NCI-H2196 treated with DMSO at 0.1 percent for 48 hours (cell line): Measurements from ENCODE around the gene OS9.
"Not testable (repeated sequence)": the region's sequence is repeated elsewhere in the genome, so short reads cannot be mapped to it uniquely, and the experiment has no call there.

Experiments
- DNase-seq: peaks from one replicate; lab custom pipeline; 2025; ENCODE audit not compliant: unreplicated experiment; lab: John Stamatoyannopoulos, UW

Gene OS9, protein sequence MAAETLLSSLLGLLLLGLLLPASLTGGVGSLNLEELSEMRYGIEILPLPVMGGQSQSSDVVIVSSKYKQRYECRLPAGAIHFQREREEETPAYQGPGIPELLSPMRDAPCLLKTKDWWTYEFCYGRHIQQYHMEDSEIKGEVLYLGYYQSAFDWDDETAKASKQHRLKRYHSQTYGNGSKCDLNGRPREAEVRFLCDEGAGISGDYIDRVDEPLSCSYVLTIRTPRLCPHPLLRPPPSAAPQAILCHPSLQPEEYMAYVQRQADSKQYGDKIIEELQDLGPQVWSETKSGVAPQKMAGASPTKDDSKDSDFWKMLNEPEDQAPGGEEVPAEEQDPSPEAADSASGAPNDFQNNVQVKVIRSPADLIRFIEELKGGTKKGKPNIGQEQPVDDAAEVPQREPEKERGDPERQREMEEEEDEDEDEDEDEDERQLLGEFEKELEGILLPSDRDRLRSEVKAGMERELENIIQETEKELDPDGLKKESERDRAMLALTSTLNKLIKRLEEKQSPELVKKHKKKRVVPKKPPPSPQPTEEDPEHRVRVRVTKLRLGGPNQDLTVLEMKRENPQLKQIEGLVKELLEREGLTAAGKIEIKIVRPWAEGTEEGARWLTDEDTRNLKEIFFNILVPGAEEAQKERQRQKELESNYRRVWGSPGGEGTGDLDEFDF

DNA sequence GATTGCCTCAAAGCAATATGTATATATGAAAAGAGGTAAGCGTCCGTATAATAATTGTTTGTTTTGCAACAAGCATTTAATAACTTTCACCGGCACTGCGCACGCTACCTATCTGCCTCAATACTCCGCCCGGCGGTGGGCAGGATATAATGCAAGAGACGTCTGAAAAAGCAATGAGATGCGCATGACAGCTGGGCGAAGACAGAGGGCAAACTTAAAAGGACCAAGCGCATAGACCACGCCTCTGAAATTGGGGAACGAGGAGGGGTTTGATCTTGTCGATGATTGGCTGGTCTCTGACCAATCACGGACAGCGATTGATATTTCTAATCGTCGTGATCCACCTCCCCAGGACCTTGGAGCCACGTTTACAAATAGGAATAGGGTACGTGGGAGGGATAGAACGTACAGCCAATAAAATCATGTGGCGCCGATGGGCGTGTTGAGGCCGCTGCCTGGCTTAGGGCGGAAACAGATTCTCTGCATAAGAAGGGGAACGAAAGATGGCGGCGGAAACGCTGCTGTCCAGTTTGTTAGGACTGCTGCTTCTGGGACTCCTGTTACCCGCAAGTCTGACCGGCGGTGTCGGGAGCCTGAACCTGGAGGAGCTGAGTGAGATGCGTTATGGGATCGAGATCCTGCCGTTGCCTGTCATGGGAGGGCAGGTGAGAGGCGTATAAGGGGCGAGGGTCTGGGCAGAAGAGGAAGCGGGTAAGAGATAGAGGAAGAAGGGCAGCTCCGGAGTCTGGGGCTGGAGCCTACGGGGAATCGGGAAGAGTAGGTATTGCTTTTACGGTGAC, at the start of gene OS9:
Gene OS9 (plus strand): TSS at position 474 of the 800 bp plus-strand sequence. CDS start 30 bp downstream, at position 504.
- peak; percentile 99 for DNase-seq

DNA sequence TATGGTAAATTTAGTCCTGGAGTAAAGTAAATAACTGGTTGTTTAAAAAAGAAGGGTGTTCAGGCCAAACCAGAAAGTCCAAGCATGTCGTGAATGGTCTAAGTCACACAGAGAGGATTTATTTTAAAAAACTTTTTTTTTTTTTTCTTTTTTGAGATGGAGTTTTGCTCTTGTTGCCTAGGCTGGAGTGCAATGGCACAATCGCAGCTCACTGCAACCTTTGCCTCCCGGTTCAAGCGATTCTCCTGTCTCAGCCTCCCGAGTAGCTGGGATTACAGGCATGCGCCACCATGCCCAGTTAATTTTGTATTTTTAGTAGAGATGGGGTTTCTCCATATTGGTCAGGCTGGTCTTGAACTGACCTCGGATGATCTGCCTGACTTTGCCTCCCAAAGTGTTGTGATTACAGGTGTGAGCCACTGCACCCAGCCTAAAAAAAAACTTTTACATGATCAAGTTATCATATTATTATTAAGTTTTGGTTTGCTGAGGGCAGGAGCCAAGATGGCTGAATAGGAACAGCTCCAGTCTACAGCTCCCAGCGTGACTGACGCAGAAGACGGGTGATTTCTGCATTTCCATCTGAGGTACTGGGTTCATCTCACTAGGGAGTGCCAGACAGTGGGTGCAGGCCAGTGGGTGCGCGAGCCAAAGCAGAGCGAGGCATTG, 47.8 kb upstream of the OS9 start:
- DNase-seq, result not testable (repeated sequence)

DNA sequence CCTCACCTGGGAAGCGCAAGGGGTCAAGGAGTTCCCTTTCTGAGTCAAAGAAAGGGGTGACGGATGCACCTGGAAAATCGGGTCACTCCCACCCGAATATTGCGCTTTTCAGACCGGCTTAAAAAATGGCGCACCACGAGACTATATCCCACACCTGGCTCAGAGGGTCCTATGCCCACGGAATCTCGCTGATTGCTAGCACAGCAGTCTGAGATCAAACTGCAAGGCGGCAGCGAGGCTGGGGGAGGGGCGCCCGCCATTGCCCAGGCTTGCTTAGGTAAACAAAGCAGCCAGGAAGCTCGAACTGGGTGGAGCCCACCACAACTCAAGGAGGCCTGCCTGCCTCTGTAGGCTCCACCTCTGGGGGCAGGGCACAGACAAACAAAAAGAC, 47.3 kb upstream of the OS9 start:
- not testable (repeated sequence) for DNase-seq

DNA sequence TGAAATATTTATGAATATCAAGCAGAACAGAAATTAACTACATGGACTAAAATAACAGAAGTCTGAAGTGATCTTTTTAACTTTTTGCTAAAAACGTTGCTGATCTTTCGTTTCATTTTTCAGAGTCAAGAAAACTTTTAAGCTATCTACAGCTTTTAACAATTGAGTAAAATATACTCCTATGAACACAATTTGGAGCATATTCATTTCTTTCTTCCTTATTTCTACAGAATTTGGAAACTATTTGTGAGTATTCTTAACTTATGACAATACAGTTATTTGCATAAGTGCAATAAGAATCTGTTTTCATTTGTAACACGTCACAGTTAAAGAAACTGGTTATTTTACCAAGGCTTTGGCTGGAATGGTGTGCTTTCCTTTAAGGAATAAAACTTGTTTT, 39.9 kb upstream of the OS9 start:
- no peak for DNase-seq

DNA sequence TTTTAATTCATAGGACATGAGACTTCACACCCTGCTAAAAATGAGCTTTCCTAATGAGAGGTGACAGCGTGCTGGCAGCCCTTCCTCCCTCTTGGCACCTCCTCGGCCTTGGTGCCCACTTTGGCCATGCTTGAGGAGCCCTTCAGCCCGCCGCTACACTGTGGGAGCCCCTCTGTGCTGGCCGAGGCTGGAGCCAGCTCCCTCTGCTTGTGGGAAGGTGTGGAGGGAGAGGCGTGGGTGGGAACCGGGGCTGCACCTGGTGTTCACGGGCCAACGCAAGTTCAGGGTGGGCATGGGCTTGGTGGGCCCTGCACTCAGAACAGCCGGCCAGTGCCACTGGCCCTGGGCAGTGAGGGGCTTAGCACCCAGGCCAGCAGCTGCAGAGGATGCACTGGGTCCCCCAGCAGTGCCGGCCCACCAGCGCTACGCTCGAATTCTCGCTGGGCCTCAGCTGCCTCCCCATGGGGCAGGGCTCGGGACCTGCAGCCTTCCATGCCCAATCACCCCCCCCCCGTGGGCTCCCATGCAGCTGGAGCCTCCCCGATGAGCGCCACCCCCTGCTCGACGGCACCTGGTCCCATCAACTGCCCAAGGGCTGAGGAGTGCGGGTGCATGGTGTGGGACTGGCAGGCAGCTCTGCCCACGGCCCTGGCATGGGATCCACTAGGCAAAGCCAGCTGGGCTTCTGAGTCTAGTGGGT, 38.2 kb upstream of the OS9 start:
- DNase-seq, result no peak

DNA sequence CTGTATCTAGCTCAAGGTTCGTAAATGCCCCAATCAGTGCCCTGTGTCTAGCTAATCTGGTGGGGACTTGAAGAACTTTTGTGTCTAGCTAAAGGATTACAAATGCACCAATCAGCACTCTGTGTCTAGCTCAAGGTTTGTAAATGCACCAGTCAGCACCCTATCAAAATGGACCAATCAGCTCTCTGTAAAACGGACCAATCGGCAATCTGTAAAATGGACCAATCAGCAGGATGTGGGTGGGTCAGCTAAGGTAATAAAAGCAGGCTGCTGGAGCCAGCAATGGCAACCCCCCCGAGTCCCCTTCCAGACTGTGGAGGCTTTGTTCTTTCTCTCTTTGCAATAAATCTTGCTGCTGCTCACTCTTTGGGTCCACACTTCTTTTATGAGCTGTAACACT, 37.5 kb upstream of the OS9 start:
- DNase-seq, result not testable (repeated sequence)

DNA sequence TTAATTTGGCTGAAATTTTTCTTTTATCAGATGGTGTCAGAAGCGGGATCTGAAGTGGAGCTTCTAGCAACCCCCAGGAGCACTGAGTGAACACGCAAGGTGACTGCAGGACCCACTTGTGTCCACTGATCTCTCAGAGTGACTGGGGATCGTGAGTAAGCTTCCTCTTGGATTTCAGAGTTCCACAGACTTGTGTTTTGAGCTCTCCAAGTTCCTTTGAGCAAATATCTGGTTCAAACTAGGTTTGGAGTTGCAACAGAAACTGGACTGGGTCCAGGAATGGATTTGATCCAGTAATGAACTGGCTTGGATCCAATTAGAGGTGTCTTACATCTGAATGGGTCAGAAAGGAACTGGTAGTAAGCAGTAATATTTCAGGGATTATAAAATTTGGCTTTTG, 36.2 kb upstream of the OS9 start:
- peak; percentile 1 for DNase-seq

DNA sequence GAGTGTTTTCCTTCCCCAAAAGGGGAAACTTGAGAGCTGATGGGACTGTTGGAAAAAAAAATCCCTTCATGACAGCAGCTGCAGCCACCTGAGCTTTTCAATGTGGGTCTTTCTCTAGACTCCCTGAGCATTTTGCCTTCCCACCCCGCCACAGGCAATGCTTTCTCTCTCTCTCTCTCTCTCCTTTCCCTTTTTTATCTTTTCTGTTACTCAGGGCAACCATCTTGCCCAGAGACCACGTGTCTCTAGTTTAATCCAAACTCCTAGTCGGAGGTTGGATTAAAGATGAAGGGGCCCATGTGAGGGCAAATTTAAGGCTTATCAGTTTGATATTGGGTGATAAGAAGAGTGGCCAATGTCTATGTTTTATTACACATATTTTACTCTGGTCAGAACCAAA, 35.0 kb upstream of the OS9 start:
- DNase-seq, result no peak

DNA sequence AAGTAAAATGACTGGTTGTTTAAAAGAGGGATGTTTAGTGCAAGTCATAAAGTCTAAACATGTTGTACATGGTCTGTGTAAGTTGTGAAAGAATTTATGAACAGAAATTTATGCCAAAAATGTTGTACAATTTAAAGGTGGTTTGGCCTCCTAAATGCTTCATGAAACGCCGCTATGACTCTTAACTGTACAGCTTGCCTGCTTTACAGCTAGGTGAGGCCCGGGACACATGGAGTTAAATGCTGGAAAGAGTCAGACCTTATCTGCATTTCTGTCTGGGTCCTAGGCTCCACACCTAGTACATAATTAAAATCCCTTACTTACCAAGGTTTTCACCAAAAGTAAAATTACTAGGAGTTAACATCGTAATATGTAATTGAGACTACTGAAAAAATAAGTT, 32.6 kb upstream of the OS9 start:
- DNase-seq, result no peak

DNA sequence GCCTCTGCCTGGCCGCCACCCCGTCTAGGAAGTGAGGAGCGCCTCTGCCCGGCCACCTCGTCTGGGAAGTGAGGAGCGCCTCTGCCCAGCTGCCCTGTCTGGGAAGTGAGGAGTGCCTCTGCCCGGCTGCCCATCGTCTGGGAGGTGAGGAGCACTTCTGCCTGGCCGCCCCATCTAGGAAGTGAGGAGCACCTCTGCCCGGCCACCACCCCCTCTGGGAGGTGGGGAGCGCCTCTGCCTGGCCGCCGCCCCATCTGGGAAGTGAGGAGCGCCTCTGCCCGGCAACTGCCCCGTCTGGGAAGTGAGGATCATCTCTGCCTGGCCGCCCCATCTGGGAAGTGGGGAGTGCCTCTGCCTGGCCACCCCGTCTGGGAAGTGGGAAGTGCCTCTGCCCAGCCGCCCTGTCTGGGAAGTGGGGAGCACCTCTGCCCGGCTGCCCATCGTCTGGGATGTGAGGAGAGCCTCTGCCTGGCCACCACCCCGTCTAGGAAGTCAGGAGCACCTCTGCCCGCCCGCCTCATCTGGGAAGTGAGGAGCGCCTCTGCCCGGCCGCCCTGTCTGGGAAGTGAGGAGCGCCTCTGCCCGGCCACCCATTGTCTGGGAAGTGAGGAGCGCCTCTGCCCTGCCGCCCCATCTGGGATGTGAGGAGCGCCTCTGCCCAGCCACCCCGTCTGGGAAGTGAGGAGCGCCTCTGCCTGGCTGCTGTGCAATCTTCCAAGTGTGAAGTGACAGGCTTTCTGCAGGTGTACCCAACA, 28.7 kb upstream of the OS9 start:
- DNase-seq, result not testable (repeated sequence)

DNA sequence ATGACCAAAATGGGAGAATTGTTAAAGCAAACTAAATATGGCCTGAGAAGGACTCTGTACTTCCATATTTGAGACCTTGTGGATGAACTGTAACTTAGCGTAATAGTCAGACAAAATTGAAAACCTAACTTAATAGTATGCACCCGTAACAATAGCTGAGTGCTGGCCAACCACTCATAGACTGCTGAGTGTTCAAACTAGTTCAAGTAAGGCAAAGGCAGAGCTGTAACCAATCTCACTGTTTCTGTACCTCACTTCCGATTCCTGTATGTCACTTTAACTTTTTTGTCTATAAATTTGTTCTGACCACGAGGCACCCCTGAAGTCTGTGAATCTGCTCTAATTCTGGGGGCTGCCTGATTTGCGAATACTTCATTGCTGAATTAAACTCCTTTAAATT, 27.0 kb upstream of the OS9 start:
- no peak for DNase-seq

DNA sequence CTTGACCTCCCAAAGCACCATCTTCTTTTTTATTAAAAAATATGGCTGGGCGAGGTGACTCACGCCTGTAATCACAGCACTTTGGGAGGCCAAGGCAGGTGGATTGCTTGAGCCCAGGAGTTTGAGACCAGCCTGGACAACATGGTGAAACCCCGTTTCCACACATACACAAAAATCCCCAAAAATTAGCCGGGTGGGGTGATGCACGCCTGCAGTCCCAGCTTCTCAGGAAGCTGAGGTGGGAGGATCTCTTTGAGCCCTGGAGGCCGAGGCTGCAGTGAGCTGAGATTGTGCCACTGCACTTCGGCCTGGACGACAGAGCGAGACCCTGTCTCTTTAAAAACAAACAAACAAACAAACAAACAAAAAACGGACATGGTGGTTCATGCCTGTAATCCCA, 24.2 kb upstream of the OS9 start:
- DNase-seq, result not testable (repeated sequence)

DNA sequence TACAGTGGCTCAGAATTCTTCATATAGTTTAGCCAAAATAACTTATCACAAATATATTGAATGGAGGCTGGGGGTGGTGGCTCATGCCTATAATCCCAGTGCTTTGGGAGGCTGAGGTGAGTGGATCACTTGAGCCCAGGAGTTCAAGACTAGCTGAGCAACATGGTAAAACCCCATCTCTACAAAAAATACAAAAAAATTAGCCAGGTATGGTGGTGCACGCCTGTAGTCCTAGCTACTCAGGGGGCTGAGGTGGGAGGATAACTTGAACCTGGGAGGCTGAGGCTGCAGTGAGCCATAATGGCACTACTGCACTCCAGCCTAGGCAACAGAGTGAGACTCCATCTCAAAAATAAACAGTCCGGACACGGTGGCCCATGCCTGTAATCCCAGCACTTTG, 22.1 kb upstream of the OS9 start:
- not testable (repeated sequence) for DNase-seq

DNA sequence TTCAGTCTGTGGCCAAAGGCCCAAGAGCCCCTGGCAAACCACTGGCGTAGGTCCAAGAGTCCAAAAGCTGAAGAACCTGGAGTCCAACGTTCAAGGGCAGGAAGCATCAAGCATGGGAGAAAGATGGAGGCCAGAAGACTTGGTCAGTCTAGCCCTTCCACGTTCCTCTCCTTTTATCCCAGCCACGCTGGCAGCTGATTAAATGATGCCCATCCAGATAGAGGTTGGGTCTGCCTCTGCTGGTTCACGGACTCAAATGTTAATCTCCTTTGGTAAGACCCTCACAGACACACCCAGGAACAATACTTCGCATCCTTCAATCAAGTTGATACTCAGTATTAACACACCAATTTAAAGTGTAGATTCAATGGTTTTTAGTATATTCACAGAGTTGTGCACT, 21.1 kb upstream of the OS9 start:
- no peak for DNase-seq

DNA sequence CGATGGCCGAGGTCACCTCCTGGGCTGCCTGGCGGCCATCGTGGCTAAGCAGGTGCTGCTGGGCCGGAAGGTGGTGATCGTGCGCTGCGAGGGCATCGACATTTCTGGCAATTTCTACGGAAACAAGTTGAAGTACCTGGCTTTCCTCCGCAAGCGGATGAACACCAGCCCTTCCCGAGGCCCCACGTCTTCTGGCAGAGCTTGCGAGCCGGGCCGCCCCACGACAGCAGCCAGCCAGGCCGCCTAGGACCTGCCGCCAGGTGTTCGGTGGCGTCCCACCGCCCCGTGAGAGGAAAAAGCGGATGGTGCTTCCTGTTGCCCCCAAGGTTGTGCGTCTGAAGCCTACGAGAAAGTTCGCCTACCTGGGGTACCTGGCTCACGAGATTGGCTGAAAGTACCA, 19.2 kb upstream of the OS9 start:
- DNase-seq, result no peak

DNA sequence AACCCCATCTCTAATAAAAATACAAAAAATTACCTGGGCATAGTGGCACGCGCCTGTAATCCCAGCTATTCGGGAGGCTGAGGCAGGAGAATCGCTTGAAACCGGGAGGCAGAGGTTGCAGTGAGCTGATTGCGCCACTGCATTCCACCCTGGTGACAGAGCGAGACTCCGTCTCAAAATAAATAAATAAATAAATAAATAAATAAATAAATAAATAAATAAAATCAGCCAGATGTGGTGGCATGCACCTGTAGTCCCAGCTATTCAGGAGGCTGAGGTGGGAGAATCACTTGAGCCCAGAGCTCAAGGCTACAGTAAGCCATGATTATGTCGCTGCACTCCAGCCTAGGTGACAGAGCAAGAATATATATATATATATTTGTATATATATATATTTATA, 16.0 kb upstream of the OS9 start:
- not testable (repeated sequence) for DNase-seq

DNA sequence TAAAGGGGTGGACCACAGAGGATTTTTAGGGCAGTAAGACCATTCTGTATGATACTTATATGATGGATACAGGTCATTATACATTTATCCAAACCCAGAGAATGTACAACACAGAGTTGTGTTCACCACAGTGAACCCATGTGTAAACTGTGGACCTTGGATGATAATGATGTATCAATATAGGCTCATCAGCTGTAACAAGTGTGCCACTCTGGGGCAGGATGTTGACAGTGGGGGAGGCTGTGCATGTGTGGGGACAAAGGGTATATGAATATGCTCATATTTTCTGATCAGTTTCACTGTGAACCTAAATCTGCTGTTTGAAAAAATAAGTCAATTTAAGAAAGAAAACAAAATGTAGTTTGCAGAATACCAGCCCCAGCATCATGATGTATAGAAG, 14.2 kb upstream of the OS9 start:
- DNase-seq, result no peak

DNA sequence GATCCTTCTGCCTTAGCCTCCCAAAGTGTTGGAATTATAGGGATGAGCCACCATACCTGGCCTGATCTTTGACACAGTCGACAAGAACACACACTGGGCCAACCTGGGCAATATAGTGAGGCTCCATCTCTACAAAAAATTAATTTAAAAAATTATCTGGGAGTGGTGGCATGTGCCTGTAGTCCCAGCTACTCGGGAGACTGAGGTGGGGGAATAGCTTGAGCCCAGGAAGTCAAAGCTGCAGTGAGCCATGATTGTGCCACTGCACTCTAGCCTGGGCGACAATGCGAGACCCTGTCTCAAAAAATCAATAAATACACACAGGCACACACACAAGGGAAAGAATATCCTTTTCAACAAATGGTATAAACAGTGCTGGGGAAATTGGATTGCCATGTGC, 6.1 kb upstream of the OS9 start:
- no peak for DNase-seq

DNA sequence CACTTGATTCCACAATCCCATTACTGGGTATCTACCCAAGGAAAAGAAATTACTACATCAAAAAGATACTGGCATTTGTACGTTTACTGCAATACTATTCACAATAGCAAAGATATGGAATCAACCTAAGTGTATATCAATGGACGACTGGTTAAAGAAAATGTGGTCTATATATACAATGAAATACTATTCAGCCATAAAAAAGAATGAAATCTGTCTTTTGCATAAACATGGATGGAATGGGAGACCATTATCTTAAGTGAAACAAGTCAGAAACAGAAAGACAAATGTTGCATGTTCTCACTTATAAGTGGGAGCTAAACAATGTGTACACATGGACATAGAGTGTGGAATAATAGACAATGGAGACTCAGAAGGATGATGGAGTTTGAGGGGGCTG, 5.0 kb upstream of the OS9 start:
- no peak for DNase-seq

DNA sequence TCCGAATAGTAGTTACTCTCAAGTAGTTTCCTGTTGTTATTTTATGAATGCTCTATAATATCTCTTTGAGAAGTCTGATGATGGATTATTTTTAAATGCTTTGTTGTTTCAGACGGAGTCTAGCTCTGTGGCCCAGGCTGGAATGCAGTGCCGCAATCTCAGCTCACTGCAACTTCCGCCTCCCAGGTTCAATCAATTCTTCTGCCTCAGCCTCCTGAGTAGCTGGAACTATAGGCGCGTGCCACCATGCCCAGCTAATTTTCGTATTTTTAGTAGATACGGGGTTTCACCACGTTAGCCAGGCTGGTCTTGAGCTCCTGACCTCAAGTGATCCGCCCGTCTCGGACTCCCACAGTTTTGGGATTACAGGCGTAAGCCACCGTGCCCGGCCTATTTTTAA, 1.4 kb upstream of the OS9 start:
- no peak for DNase-seq
